Natural killer cell (primary cell): Measurements from ENCODE around the gene IREB2. TPM values are rescaled to one million over a fixed set of nuclear protein-coding genes. Genes with fewer than 3 reads are reported as not detected.

Experiments used
- ATAC-seq, 3 donors: fragments of 150-1000 bp in 2 of 3; fragments of 200-7000 bp in 1 of 3; cut with Tn5 transposase; 1 replicate in 1 of 3; 2 replicates in 2 of 3; pipeline ENCODE4 v1.10.0; 2021; ENCODE audit warnings: mild to moderate bottlenecking in 2 of 3, moderate library complexity in 2 of 3
- DNase-seq, 2 donors: peaks; one replicate each; pipeline versions ENCODE4 v3.0.0 to v3.0.0-alpha.2; 2013 to 2021; ENCODE audit warnings: mixed read lengths in 1 of 2
- H3K27ac ChIP-seq: one replicate; pipeline ENCODE4 v1.5.1; 2013; ENCODE audit warnings: mild to moderate bottlenecking, low read length
- H3K27me3 ChIP-seq: one replicate; pipeline ENCODE4 v1.6.1; 2013; ENCODE audit warnings: low read length; ENCODE audit not compliant: control insufficient read depth, insufficient read depth
- H3K36me3 ChIP-seq: one replicate; pipeline ENCODE4 v1.6.1; 2013; ENCODE audit warnings: low read length; ENCODE audit not compliant: control insufficient read depth, insufficient read depth
- H3K4me1 ChIP-seq: one replicate; pipeline ENCODE4 v1.6.1; 2013; ENCODE audit warnings: low read length; ENCODE audit not compliant: control insufficient read depth, insufficient read depth
- H3K4me3 ChIP-seq: one replicate; pipeline ENCODE4 v1.5.1; 2013; ENCODE audit warnings: low read length
- H3K9me3 ChIP-seq: one replicate; pipeline ENCODE4 v1.6.1; 2013; ENCODE audit warnings: low read length; ENCODE audit not compliant: control insufficient read depth, insufficient read depth
- H3K27ac Mint-ChIP-seq, 2 donors: one replicate each; pipeline ENCODE4 v1.8.0; 2022; ENCODE audit warnings: mild to moderate bottlenecking in 2 of 2, mixed read lengths in 2 of 2, moderate library complexity in 1 of 2
- H3K27me3 Mint-ChIP-seq, 2 donors: one replicate each; pipeline ENCODE4 v1.8.0; 2022; ENCODE audit warnings: low read depth in 2 of 2, mixed read lengths in 2 of 2
- H3K36me3 Mint-ChIP-seq: one replicate; pipeline ENCODE4 v1.8.0; 2022; ENCODE audit warnings: mixed read lengths
- H3K4me1 Mint-ChIP-seq, 2 donors: one replicate each; pipeline ENCODE4 v1.8.0; 2022; ENCODE audit warnings: mixed read lengths in 2 of 2
- H3K4me3 Mint-ChIP-seq: one replicate; pipeline ENCODE4 v1.8.0; 2022; ENCODE audit warnings: mild to moderate bottlenecking, moderate library complexity, mixed read lengths
- H3K9me3 Mint-ChIP-seq, 2 donors: one replicate each; pipeline ENCODE4 v1.8.0; 2022; ENCODE audit warnings: mixed read lengths in 2 of 2
- WGBS: methylation state at CpG from one replicate; pipeline ENCODE4 v1.1.7; 2013; ENCODE audit warnings: missing lambda C conversion rate; ENCODE audit not compliant: insufficient coverage; 5-methylcytosine and 5-hydroxymethylcytosine counted together
- intact Hi-C: fragments of 100-400 bp; cut with micrococcal nuclease; formaldehyde crosslinking; loops from one replicate; pipeline ENCODE4 v1.14.2; 2022
- total RNA-seq, 4 donors: library from RNA; stranded (reverse); fragments of 120-200 nt in 1 of 4; gene quantifications; one replicate each; pipeline versions ENCODE4 v1.2.3 to v1.2.4, GENCODE V29; 2013 to 2022
- TF ChIP-seq, protein P1 (sequence below): fragments of 200-600 bp; IDR thresholded peaks from one replicate; pipeline ENCODE4 v1.8.0; 2022; ENCODE audit warnings: antibody characterized with exemption

The IREB2 gene
- total RNA-seq, 3 donors from 2014 or later (not counting 1 experiment from before 2014, with no cell fraction given), result 84.9 to 121 (median 99.0) TPM

DNA sequence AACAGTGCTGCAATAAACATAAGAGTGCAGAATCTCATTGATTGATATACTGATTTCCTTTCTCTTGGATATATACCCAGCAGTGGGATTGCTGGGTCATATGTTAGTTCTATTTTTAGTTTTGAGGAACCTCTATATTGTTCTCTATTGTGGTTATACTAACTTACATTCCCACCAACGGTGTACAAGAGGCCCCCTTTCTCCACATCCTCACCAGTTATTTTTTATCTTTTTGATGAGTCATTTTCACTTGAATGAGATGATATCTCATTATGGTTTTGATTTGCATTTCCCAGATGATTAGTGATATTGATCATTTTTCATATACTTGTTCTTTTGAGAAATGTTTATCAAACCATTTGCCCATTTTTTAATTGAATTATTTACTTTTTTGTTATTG lies 12.4 kb upstream of the IREB2 start:
- Histone ChIP-seq H3K9me3 (no peaks in the 10 kb centered on the region), H3K36me3 (no peaks in the 10 kb centered on the region), H3K4me3 (no peak overlapping the region), H3K27ac (no peak overlapping the region), H3K27me3 (no peaks in the 10 kb centered on the region), H3K4me1 (no peaks in the 10 kb centered on the region)
- DNase-seq, result no peak
- no peak overlapping the region for H3K4me3 Mint-ChIP-seq
- TF ChIP-seq, protein P1, sequence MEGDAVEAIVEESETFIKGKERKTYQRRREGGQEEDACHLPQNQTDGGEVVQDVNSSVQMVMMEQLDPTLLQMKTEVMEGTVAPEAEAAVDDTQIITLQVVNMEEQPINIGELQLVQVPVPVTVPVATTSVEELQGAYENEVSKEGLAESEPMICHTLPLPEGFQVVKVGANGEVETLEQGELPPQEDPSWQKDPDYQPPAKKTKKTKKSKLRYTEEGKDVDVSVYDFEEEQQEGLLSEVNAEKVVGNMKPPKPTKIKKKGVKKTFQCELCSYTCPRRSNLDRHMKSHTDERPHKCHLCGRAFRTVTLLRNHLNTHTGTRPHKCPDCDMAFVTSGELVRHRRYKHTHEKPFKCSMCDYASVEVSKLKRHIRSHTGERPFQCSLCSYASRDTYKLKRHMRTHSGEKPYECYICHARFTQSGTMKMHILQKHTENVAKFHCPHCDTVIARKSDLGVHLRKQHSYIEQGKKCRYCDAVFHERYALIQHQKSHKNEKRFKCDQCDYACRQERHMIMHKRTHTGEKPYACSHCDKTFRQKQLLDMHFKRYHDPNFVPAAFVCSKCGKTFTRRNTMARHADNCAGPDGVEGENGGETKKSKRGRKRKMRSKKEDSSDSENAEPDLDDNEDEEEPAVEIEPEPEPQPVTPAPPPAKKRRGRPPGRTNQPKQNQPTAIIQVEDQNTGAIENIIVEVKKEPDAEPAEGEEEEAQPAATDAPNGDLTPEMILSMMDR, result no peak
- no peaks in the 10 kb centered on the region for H3K36me3 Mint-ChIP-seq
- H3K27me3 Mint-ChIP-seq, result peaks cover 22 to 30% of the 10 kb centered on the region in 2 donors
- ATAC-seq, result peak in 1 of 3 donors; percentile 49
- intact Hi-C loops, result no loop called here
- H3K4me1 Mint-ChIP-seq, result peaks cover 0 to 7% of the 10 kb centered on the region in 2 donors
- H3K27ac Mint-ChIP-seq, result no peak overlapping the region
- no peaks in the 10 kb centered on the region for H3K9me3 Mint-ChIP-seq
- no CpG with 5 or more reads among the region's 1 CpG for WGBS

DNA sequence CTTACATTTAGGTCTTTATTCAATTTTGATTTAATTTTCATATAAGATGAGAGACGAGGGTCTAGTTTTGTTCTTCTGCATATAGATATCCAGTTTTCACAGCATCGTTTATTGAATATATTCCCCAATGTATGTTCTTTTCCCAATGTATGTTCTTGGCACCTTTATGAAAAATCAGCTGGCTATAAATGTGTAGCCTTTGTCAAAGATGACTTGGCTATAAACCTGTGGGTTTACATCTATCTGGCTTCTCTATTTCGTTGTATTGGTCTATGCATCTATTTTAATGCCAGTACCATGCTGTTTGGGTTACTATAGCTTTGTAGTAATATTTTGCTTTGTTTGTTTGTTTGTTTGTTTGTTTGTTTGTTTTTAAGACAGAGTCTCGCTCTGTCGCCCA lies 11.7 kb upstream of the IREB2 start:
- 85% methylated on average over 4 of the region's 5 CpGs for WGBS
- peaks cover 0 to 7% of the 10 kb centered on the region in 2 donors for H3K4me1 Mint-ChIP-seq
- H3K27me3 Mint-ChIP-seq, result peaks cover 26 to 29% of the 10 kb centered on the region in 2 donors
- TF ChIP-seq, protein P1, result no peak
- no peaks in the 10 kb centered on the region for H3K36me3 Mint-ChIP-seq
- H3K27me3 ChIP-seq, result no peaks in the 10 kb centered on the region
- no peaks in the 10 kb centered on the region for H3K36me3 ChIP-seq
- H3K9me3 ChIP-seq, result no peaks in the 10 kb centered on the region
- H3K4me3 ChIP-seq, result no peak overlapping the region
- no peak for ATAC-seq
- H3K27ac Mint-ChIP-seq, result no peak overlapping the region
- H3K4me1 ChIP-seq, result no peaks in the 10 kb centered on the region
- no peak for DNase-seq
- H3K4me3 Mint-ChIP-seq, result no peak overlapping the region
- H3K9me3 Mint-ChIP-seq, result no peaks in the 10 kb centered on the region
- no peak overlapping the region for H3K27ac ChIP-seq
- intact Hi-C loops, result no loop called here

DNA sequence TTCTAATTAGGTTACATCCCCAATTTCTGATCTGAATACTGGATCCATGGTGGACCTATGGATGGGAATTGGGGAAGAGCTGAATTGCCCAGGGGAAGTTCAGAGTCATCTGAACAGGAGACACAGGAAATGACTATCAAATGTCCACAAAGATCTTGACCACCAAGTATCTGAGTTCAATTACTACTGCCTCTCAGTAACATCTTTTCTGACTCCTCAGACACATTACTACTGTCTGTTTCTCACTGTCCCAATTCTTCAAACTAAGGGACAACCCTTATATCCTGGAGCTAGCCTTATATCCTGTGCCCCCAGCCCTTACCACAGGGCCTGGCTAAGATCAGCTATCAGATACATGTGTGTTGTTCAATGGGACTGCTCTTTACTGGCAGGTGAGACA lies 10.1 kb upstream of the IREB2 start:
- Histone ChIP-seq H3K9me3 (no peaks in the 10 kb centered on the region), H3K4me1 (no peaks in the 10 kb centered on the region), H3K27ac (no peak overlapping the region), H3K36me3 (no peaks in the 10 kb centered on the region), H3K4me3 (no peak overlapping the region), H3K27me3 (no peaks in the 10 kb centered on the region)
- H3K36me3 Mint-ChIP-seq, result no peaks in the 10 kb centered on the region
- peaks cover 29 to 40% of the 10 kb centered on the region in 2 donors for H3K27me3 Mint-ChIP-seq
- H3K4me1 Mint-ChIP-seq, result peaks cover 0 to under 1% of the 10 kb centered on the region in 2 donors
- no peaks in the 10 kb centered on the region for H3K9me3 Mint-ChIP-seq
- H3K27ac Mint-ChIP-seq, result no peak overlapping the region
- no peak for ATAC-seq
- TF ChIP-seq, protein P1, result no peak
- DNase-seq, result no peak
- intact Hi-C loops, result no loop called here
- no peak overlapping the region for H3K4me3 Mint-ChIP-seq

DNA sequence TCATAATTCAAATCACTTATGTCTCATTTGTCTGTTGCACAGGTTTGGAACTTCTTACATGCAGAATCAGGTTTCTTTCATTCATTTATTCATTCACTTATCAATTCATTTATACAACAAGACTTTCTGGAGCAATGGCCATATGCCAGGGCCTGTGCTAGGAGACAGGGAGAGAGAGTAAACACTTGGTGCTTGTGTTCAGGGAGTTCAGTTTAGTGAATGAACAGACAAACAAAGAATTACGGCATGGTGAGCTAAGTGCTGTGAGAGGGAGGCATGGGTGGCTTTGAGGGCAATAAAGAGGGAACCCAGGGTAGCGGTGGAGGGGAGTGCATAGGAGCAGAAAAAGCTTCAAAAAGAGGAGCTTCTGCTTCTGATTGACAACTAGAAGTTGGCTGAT lies 8.5 kb upstream of the IREB2 start:
- Histone ChIP-seq H3K27me3 (no peaks in the 10 kb centered on the region), H3K4me1 (no peaks in the 10 kb centered on the region), H3K9me3 (no peaks in the 10 kb centered on the region), H3K36me3 (no peaks in the 10 kb centered on the region), H3K4me3 (no peak overlapping the region), H3K27ac (no peak overlapping the region)
- Mint-ChIP-seq H3K36me3 (no peaks in the 10 kb centered on the region), H3K27me3 (peaks cover 27 to 37% of the 10 kb centered on the region in 2 donors), H3K4me3 (no peak overlapping the region), H3K27ac (no peak overlapping the region), H3K4me1 (no peaks in the 10 kb centered on the region), H3K9me3 (no peaks in the 10 kb centered on the region)
- intact Hi-C loops, result no loop called here
- TF ChIP-seq, protein P1, result no peak
- WGBS, result 87% methylated on average over 2 of the region's 2 CpGs
- ATAC-seq (no peak), DNase-seq (no peak)
